HG03442 (cell line): ENCODE measurements around the gene SMARCA1.
A peak's percentile ranks its signal among the peaks of the same experiment; 100 is the strongest.
"Not testable (repeated sequence)": the region's sequence is repeated elsewhere in the genome, so short reads cannot be mapped to it uniquely, and the experiment has no call there.

Experiments
- ATAC-seq: cut with Tn5 transposase; IDR thresholded peaks from one replicate; pipeline ENCODE4 v1.9.1; 2021; ENCODE audit warnings: mild to moderate bottlenecking, moderate library complexity; ENCODE audit not compliant: unreplicated experiment

Gene SMARCA1, protein sequence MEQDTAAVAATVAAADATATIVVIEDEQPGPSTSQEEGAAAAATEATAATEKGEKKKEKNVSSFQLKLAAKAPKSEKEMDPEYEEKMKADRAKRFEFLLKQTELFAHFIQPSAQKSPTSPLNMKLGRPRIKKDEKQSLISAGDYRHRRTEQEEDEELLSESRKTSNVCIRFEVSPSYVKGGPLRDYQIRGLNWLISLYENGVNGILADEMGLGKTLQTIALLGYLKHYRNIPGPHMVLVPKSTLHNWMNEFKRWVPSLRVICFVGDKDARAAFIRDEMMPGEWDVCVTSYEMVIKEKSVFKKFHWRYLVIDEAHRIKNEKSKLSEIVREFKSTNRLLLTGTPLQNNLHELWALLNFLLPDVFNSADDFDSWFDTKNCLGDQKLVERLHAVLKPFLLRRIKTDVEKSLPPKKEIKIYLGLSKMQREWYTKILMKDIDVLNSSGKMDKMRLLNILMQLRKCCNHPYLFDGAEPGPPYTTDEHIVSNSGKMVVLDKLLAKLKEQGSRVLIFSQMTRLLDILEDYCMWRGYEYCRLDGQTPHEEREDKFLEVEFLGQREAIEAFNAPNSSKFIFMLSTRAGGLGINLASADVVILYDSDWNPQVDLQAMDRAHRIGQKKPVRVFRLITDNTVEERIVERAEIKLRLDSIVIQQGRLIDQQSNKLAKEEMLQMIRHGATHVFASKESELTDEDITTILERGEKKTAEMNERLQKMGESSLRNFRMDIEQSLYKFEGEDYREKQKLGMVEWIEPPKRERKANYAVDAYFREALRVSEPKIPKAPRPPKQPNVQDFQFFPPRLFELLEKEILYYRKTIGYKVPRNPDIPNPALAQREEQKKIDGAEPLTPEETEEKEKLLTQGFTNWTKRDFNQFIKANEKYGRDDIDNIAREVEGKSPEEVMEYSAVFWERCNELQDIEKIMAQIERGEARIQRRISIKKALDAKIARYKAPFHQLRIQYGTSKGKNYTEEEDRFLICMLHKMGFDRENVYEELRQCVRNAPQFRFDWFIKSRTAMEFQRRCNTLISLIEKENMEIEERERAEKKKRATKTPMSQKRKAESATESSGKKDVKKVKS

DNA sequence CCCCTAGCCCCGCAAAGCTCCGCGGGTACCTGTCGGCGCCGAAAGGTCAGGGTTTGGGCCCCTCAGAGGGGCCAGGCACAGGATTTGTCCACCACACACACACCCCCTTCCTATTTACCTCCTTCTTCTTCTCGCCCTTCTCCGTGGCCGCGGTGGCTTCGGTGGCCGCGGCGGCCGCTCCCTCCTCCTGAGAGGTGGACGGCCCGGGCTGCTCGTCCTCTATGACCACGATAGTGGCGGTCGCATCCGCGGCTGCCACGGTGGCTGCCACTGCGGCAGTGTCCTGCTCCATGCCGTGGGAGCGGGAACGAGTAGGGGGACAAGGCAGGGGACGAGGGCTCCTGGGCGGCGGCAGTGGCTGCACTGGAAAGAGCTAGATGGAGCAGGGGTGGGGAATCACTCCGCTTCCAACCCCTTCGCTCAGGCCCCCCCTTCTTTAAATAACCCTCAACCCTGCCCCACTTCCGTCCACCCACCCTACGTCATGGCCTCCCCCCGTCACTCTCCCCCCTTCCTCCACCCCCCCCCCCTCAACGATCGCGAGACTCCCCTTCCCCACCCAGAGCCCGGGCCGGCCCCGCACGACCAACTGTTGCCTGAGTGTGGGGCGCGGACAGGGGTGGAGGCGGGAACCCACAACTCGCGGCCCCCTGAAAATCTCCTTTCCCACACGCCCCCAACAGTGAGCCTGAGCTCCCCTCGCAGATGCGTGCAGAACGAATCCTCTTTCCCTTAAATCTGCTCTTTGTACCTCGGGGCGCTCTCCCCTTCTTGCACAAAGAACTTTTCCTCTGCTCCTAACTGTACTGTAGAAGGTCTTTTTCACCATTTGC, at the start of gene SMARCA1:
TSS of gene SMARCA1 (minus strand) at position 412 of the 833 bp plus-strand sequence. CDS start at position 292, 120 bp downstream.
- no peak for ATAC-seq

- no peak for ATAC-seq
These were observed 49.1 kb upstream of the SMARCA1 start for GRCh38 chrX:129572422-129572821.

DNA sequence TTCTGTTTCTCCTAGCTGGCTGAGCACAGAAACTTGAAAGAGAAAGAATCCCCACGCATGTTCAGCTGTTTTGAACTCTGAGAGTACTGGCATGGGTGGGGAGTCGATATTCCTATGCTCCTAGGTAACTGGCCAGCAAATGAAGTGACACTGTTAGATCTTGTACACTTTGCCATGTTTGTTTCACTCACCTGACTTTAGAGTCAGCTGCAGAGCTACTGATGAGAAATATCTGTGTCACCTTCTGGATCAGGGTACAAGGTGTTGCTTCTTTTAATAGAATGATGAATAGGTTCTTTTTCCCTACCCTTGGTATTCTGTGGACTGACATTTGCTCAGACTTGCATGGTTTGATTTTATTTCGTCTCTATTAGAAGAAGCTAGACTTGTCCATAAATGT, 45.1 kb upstream of the SMARCA1 start:
- no peak for ATAC-seq

GRCh38 chrX:129566073-129566472, 42.8 kb upstream of the SMARCA1 start:
- no peak for ATAC-seq

GRCh38 chrX:129565046-129565650, 41.9 kb upstream of the SMARCA1 start:
- no peak for ATAC-seq

DNA sequence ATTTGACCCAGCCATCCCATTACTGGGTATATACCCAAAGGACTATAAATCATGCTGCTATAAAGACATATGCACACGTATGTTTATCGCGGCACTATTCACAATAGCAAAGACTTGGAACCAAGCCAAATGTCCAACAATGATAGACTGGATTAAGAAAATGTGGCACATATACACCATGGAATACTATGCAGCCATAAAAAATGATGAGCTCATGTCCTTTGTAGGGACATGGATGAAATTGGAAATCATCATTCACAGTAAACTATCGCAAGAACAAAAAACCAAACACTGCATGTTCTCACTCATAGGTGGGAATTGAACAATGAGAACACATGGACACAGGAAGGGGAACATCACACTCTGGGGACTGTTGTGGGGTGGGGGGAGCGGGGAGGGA, 41.1 kb upstream of the SMARCA1 start:
- ATAC-seq: not testable (repeated sequence)

DNA sequence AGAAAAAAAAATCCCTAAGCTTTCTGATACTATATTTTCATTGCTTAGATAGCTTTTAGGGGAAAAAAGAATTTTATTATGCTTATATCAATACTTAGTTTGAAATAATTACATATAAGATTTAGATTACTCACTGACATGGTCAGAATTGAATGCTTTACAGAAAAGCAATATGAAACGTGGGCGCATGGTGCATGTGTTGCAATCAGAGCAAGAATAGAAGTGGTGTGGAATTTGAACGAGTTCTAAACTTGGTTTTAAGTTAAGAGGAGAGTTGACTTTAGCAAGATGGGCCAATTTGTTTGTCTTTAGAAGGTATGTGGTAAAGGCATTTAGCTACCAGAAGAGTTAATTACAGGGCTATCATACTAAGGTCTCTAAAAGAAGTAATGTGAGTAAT, 38.2 kb upstream of the SMARCA1 start:
- no peak for ATAC-seq

GRCh38 chrX:129559783-129560182, 36.5 kb upstream of the SMARCA1 start:
- no peak for ATAC-seq

DNA sequence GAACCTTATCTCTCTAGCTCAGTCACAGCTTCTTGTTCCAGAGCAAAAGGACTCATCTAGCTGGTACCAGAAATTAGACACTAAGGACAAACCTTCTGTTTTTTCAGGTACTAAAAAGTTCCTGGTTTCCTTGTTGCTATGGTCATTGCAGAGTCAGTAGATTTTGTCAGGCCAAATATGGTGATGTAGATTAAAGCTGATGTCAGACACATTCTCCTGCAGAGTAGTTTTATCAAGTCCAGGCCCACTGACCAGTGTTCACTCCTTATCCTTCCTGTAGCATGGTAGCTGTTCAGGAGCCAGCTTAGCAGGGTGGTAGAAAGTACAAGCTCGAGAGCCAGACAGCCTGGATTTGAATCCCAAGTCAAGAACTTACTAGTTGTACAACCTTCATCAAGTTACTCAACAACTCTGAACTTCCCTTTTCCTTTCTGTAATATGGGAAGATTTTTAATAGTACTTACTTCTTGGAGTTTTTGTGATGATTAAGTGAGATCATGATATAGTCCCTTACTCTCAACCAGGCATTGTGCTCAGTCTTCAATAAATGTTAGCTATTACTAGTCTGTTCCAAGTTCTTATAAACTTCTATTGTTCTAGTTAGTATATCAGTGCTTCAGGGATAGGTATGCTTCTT, 34.7 kb upstream of the SMARCA1 start:
- no peak for ATAC-seq

GRCh38 chrX:129556806-129557315, 33.6 kb upstream of the SMARCA1 start:
- ATAC-seq: no peak

DNA sequence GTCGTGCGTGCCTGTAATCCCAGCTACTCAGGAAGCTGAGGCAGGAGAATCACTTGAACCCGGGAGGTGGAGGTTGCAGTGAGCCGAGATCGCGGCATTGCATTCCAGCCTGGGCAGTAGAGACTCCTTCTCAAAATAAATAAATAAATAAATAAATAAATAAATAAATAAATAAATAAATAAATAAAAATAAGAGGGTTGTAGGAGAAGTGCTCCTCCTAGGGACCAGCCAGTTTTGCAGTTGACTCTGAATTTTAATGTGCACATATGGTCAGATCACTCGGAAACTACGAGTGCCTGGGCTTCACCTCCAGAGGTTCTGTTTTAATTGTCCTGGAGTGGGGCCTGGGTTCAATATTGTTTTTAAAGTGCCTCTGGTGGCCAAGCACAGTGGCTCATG, 31.5 kb upstream of the SMARCA1 start:
- not testable (repeated sequence) for ATAC-seq

DNA sequence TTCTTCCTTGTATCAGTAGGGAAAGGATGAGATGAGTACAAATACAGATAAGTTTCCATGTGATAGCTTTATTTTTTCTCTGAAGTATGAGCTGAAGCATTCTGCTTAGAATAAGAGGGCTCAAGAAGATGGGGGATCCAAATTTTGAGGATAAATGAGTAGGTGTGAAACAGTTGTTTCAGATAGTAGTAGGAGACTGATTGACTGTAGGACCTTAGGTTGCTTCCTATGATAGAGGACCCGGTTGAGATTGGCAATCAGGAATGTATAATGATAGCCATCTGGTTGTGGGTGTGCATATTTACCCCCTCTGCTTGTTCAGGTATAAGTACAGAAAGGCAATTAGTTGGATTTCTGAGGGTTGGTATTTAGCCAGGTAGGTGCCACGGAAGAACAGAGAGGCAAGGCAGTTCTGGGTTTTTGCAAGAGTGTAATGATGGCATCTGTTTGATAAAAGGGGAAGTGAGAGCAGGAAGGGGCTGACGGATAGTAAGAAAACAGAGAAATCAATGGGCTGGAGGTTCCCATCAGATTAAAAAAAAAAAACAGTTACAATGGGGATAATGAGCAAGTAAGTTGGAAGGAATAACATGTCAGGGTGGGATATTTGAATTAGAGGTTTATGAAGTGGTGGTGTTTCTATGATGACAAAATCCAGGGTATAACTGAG, 30.5 kb upstream of the SMARCA1 start:
- peak; percentile 97 for ATAC-seq

DNA sequence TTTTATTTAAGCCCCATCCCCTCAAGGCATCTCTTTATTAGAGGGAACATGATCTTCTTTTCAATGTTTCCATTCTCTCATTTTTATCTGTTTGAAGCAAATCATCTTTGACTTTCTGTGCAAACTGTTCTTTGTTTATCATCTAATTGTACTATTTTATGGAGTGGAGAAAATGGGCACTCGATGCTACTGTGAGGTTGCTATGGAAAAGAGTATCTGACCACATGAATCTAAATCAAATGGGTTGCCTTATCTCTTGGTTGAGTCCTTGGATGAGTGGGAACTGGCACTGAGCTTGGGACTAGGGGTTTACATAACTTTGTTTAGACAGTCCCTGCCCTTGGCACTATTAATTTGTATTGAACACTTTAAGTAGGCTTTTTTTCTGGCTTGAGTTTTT, 25.8 kb upstream of the SMARCA1 start:
- ATAC-seq: no peak

- no peak for ATAC-seq
These were observed 22.1 kb upstream of the SMARCA1 start for GRCh38 chrX:129545408-129545807.

- no peak for ATAC-seq
These were observed 21.5 kb upstream of the SMARCA1 start for GRCh38 chrX:129544780-129545179.

GRCh38 chrX:129540722-129541184, 17.5 kb upstream of the SMARCA1 start:
- peak; percentile 25 for ATAC-seq

- peak; percentile 97 for ATAC-seq
These were observed 16.9 kb upstream of the SMARCA1 start, which contains the start of gene OCRL for GRCh38 chrX:129540068-129540653. OCRL (plus strand) TSS chrX:129540259; CDS start chrX:129540440, 181 bp downstream.
